Muscle of leg (tissue), 16 donors: ENCODE data around the gene TMEM45B. TPM values are rescaled to one million over a fixed set of nuclear protein-coding genes. Genes with fewer than 3 reads are reported as not detected.
"Not testable (repeated sequence)": the region's sequence is repeated elsewhere in the genome, so short reads cannot be mapped to it uniquely, and the experiment has no call there.

ENCODE experiments used
- DNase-seq: peaks from one replicate; pipeline ENCODE4 v3.0.0; 2013
- H3K27ac ChIP-seq: one replicate; pipeline ENCODE4 v1.5.1; 2013; ENCODE audit warnings: mild to moderate bottlenecking, low read length, control low read depth
- H3K27me3 ChIP-seq: one replicate; pipeline ENCODE4 v1.6.1; 2013; ENCODE audit warnings: low read length; ENCODE audit not compliant: control insufficient read depth, insufficient read depth
- H3K36me3 ChIP-seq: one replicate; pipeline ENCODE4 v1.6.1; 2013; ENCODE audit warnings: low read length; ENCODE audit not compliant: control insufficient read depth, insufficient read depth
- H3K4me1 ChIP-seq: one replicate; pipeline ENCODE4 v1.6.1; 2013; ENCODE audit warnings: low read length; ENCODE audit not compliant: control insufficient read depth, insufficient read depth
- H3K4me3 ChIP-seq: one replicate; pipeline ENCODE4 v1.5.1; 2013; ENCODE audit warnings: low read length, control low read depth
- H3K9me3 ChIP-seq: replicated peaks from 2 replicates; pipeline ENCODE4 v1.6.1; 2013; ENCODE audit warnings: low read depth, low read length; ENCODE audit not compliant: control insufficient read depth
- WGBS: methylation state at CpG from one replicate; pipeline ENCODE4 v1.1.5; 2013; ENCODE audit warnings: missing lambda C conversion rate; ENCODE audit not compliant: insufficient coverage; 5-methylcytosine and 5-hydroxymethylcytosine counted together
- long read RNA-seq, 11 donors: transcript quantifications; one replicate each; lab custom pipeline, GENCODE V29; 2026
- polyA plus RNA-seq, 8 donors: library from polyadenylated mRNA; unstranded; fragments of 120-200 nt; gene quantifications; one replicate each; pipeline versions ENCODE4 v1.2.1 to v1.2.3, GENCODE V29; 2013; ENCODE audit warnings: inconsistent platforms in 1 of 8, low replicate concordance in 1 of 8; ENCODE audit not compliant: insufficient read length in 8 of 8, insufficient read depth in 1 of 8
- total RNA-seq: library from RNA; stranded (reverse); fragments of 120-200 nt; gene quantifications from one replicate; pipeline ENCODE4 v1.2.4, GENCODE V29; 2013

Gene TMEM45B
- 0.04 TPM for total RNA-seq
- 1 to 10 TPM in 2 of 8 donors, under 1 TPM in 6; 0.19 to 9.5 (median 0.42) TPM for polyA plus RNA-seq
- long read RNA-seq, donor 1 = 0 reads
- long read RNA-seq, donor 2, partial matches to known transcripts = 0 of 1 reads
- long read RNA-seq, donor 2, other reads (novel, unspliced or antisense) = 0 of 1 reads
- long read RNA-seq, donor 3, partial matches to known transcripts = 12 of 12 reads
- long read RNA-seq, donor 3, other reads (novel, unspliced or antisense) = 0 of 12 reads
- long read RNA-seq, donor 4 = 0 reads
- long read RNA-seq, donor 5, partial matches to known transcripts = 0 of 10 reads
- long read RNA-seq, donor 5, other reads (novel, unspliced or antisense) = 10 of 10 reads
- long read RNA-seq, donor 6 = 0 reads
- long read RNA-seq, donor 7 = 0 reads
- long read RNA-seq, donor 8 = 0 reads
- long read RNA-seq, donor 9 = 0 reads
- long read RNA-seq, donor 10 = 0 reads
- long read RNA-seq, donor 11, partial matches to known transcripts = 5 of 5 reads
- long read RNA-seq, donor 11, other reads (novel, unspliced or antisense) = 0 of 5 reads

GRCh38 chr11:129815596-129816461 is at the start of gene TMEM45B:
TSS of gene TMEM45B (plus strand) at chr11:129815848. CDS start at chr11:129852483, 36,635 bp downstream.
- H3K27ac ChIP-seq = no peak within 1 kb of the TSS
- WGBS = under 1% methylated on average over 62 of the region's 68 CpGs
- peaks cover 6% of the 10 kb centered on the region for H3K4me1 ChIP-seq
- no peaks in the 10 kb centered on the region for H3K36me3 ChIP-seq
- peaks cover 29% of the 10 kb centered on the region for H3K27me3 ChIP-seq
- no peak within 1 kb of the TSS for H3K4me3 ChIP-seq
- H3K9me3 ChIP-seq = no peaks in the 10 kb centered on the region
- DNase-seq = peak; percentile 3

- no peaks in the 10 kb centered on the region for H3K27me3 ChIP-seq
- no peak for DNase-seq
- no peak overlapping the region for H3K4me3 ChIP-seq
- no peaks in the 10 kb centered on the region for H3K4me1 ChIP-seq
- 17% methylated on average over 7 of the region's 7 CpGs for WGBS
- H3K9me3 ChIP-seq = no peaks in the 10 kb centered on the region
- no peak overlapping the region for H3K27ac ChIP-seq
- no peaks in the 10 kb centered on the region for H3K36me3 ChIP-seq
Observed at GRCh38 chr11:129766898-129767604, 48.6 kb upstream of the TMEM45B start.

GRCh38 chr11:129767827-129768226 is 47.8 kb upstream of the TMEM45B start:
- H3K27ac ChIP-seq = no peak overlapping the region
- WGBS = no CpG with 5 or more reads among the region's 4 CpGs
- H3K27me3 ChIP-seq = no peaks in the 10 kb centered on the region
- no peak overlapping the region for H3K4me3 ChIP-seq
- no peak for DNase-seq
- peaks cover 4% of the 10 kb centered on the region for H3K9me3 ChIP-seq
- H3K4me1 ChIP-seq = no peaks in the 10 kb centered on the region
- no peaks in the 10 kb centered on the region for H3K36me3 ChIP-seq

GRCh38 chr11:129768356-129768755 is 47.3 kb upstream of the TMEM45B start:
- 64% methylated on average over 1 of the region's 1 CpG for WGBS
- no peak overlapping the region for H3K4me3 ChIP-seq
- H3K36me3 ChIP-seq = no peaks in the 10 kb centered on the region
- peaks cover 5% of the 10 kb centered on the region for H3K9me3 ChIP-seq
- no peaks in the 10 kb centered on the region for H3K4me1 ChIP-seq
- no peaks in the 10 kb centered on the region for H3K27me3 ChIP-seq
- no peak overlapping the region for H3K27ac ChIP-seq
- DNase-seq = no peak

GRCh38 chr11:129769059-129769458 is 46.6 kb upstream of the TMEM45B start:
- H3K27ac ChIP-seq = no peak overlapping the region
- no peak overlapping the region for H3K4me3 ChIP-seq
- H3K9me3 ChIP-seq = peaks cover 5% of the 10 kb centered on the region
- no peaks in the 10 kb centered on the region for H3K27me3 ChIP-seq
- H3K4me1 ChIP-seq = no peaks in the 10 kb centered on the region
- no peak for DNase-seq
- H3K36me3 ChIP-seq = no peaks in the 10 kb centered on the region

GRCh38 chr11:129770993-129771392 is 44.7 kb upstream of the TMEM45B start:
- WGBS = no CpG with 5 or more reads among the region's 1 CpG

GRCh38 chr11:129771456-129771855 is 44.2 kb upstream of the TMEM45B start:
- WGBS = no CpG with 5 or more reads among the region's 1 CpG
- DNase-seq, H3K36me3 ChIP-seq, H3K27ac ChIP-seq, H3K27me3 ChIP-seq, H3K4me3 ChIP-seq, H3K4me1 ChIP-seq, H3K9me3 ChIP-seq: not testable (repeated sequence)

More at GRCh38 chr11:129770993-129771392, 44.7 kb upstream of the TMEM45B start:
- Histone ChIP-seq H3K4me3 (no peak overlapping the region), H3K27ac (no peak overlapping the region), H3K27me3 (no peaks in the 10 kb centered on the region), H3K9me3 (peaks cover 5% of the 10 kb centered on the region), H3K36me3 (no peaks in the 10 kb centered on the region), H3K4me1 (no peaks in the 10 kb centered on the region)
- DNase-seq = no peak

GRCh38 chr11:129778877-129779276 is 36.8 kb upstream of the TMEM45B start:
- Histone ChIP-seq H3K27ac (no peak overlapping the region), H3K4me1 (no peaks in the 10 kb centered on the region), H3K36me3 (no peaks in the 10 kb centered on the region), H3K27me3 (no peaks in the 10 kb centered on the region), H3K4me3 (no peak overlapping the region), H3K9me3 (no peaks in the 10 kb centered on the region)
- DNase-seq = no peak
- WGBS = 70% methylated on average over 4 of the region's 5 CpGs

- no peak overlapping the region for H3K27ac ChIP-seq
- DNase-seq = no peak
- no peaks in the 10 kb centered on the region for H3K36me3 ChIP-seq
- H3K27me3 ChIP-seq = no peaks in the 10 kb centered on the region
- WGBS = no CpG with 5 or more reads among the region's 3 CpGs
- H3K9me3 ChIP-seq = no peaks in the 10 kb centered on the region
- H3K4me3 ChIP-seq = no peak overlapping the region
- H3K4me1 ChIP-seq = no peaks in the 10 kb centered on the region
Observed at GRCh38 chr11:129779342-129779741, 36.3 kb upstream of the TMEM45B start.
